ENCODE measurements around the gene CREB3. TPM values are rescaled to one million over a fixed set of nuclear protein-coding genes. Genes with fewer than 3 reads are reported as not detected.
A peak's percentile ranks its signal among the peaks of the same experiment; 100 is the strongest.

Gene CREB3
- polyA plus RNA-seq, 3 donors, result 17.4 to 38.7 (median 32.2) TPM

DNA sequence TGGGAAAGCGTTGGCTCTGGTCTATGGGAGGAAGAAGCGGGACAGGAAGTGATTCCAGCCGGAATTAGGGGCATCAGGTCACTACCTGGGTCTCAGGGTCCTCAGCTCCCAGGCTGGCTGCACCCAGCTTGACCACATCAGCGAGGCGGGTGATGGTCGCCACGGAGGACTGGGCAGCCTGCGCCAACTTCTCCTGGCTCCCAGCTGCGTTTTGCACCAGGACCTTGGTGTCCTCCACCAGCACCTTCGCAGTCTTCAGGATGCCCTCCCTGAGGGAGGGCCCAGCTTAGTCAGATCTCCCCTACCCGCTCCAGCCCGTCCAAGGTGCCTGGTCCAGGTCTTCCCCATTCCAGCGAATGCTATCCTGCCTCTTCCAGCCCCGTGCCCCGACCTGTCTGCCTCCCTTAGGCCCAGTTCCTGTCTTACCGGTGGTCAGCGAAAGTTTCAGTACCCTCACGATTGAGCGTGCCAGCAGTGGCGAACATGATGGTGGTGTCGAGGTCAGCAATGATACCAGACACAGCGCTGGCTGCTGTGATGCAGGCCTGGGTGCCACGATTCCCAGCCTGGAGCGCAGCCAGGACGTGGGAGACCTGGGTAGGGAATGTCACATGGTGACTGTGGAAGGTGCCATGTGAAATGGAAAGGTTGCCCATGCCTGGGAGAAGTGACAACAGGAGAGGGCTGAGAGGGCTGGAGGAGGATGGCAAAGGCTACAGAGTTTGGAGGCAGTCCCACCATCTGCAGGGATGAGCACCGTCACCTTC lies 28.4 kb upstream of the CREB3 start:
- Histone ChIP-seq H3K9ac (ENCODE audit: insufficient read depth, low read length, poor library complexity, severe bottlenecking) (no peak overlapping the region), H3K79me2 (ENCODE audit: insufficient read depth, low read length) (no peaks in the 10 kb centered on the region), H3K4me2 (replicated peaks; ENCODE audit: extremely low read depth, low read length, poor library complexity, severe bottlenecking) (no peak overlapping the region), H3K4me3 (replicated peaks in 1 of 3; ENCODE audit: low read depth in 2 of 3, low read length in 3 of 3) (no peak overlapping the region), H3K27me3 (ENCODE audit: control insufficient read depth in 2 of 2, insufficient read depth in 2 of 2, low read length in 2 of 2) (no peaks in the 10 kb centered on the region), H2AFZ (ENCODE audit: insufficient read depth, low read depth, low read length, poor library complexity, severe bottlenecking) (no peak overlapping the region), H3K9me3 (replicated peaks in 1 of 2; ENCODE audit: control insufficient read depth in 1 of 2, insufficient read depth in 1 of 2, low read length in 2 of 2) (no peaks in the 10 kb centered on the region), H3K36me3 (replicated peaks in 1 of 2; ENCODE audit: control insufficient read depth in 1 of 2, insufficient read depth in 2 of 2, low read length in 2 of 2) (peaks cover 98 to 100% of the 10 kb centered on the region in 2 donors), H3K4me1 (ENCODE audit: control insufficient read depth in 1 of 2, insufficient read depth in 2 of 2, low read length in 2 of 2) (no peaks in the 10 kb centered on the region), H3K27ac (ENCODE audit: low read depth in 1 of 2, low read length in 2 of 2) (peak overlapping the region in 1 of 2 donors; percentile 6), H4K20me1 (ENCODE audit: insufficient read depth, low read length) (peaks cover 100% of the 10 kb centered on the region)
- Mint-ChIP-seq H3K4me1 (no peaks in the 10 kb centered on the region), H3K9me3 (peaks cover 0 to 2% (median 0%) of the 10 kb centered on the region in 7 donors), H3K27me3 (ENCODE audit: low read depth in 3 of 3) (no peaks in the 10 kb centered on the region), H3K36me3 (peaks cover 0 to 65% of the 10 kb centered on the region in 2 donors), H3K4me3 (no peak overlapping the region), H3K27ac (peak overlapping the region in 1 of 7 donors; percentile 39)
- intact Hi-C loops (cut with micrococcal nuclease), result no loop called here
- TF ChIP-seq CTCF (IDR thresholded peaks at IDR 0.05), result no peak
- WGBS (ENCODE audit: insufficient coverage), result 98% methylated on average over 25 of the region's 26 CpGs
- no peak for DNase-seq

- no peak overlapping the region for H3K4me2 ChIP-seq (replicated peaks; ENCODE audit: extremely low read depth, low read length, poor library complexity, severe bottlenecking)
- no peaks in the 10 kb centered on the region for H3K9me3 ChIP-seq (replicated peaks in 1 of 2; ENCODE audit: control insufficient read depth in 1 of 2, insufficient read depth in 1 of 2, low read length in 2 of 2)
- 95% methylated on average over 8 of the region's 8 CpGs for WGBS (ENCODE audit: insufficient coverage)
- Mint-ChIP-seq H3K36me3 (peaks cover 0 to 71% of the 10 kb centered on the region in 2 donors), H3K27me3 (ENCODE audit: low read depth in 3 of 3) (no peaks in the 10 kb centered on the region), H3K9me3 (peaks cover 0 to 2% (median 0%) of the 10 kb centered on the region in 7 donors), H3K27ac (peak overlapping the region in 2 of 7 donors; percentile 14 to 50), H3K4me3 (no peak overlapping the region), H3K4me1 (no peaks in the 10 kb centered on the region)
- H3K36me3 ChIP-seq (replicated peaks in 1 of 2; ENCODE audit: control insufficient read depth in 1 of 2, insufficient read depth in 2 of 2, low read length in 2 of 2), result peaks cover 94 to 99% of the 10 kb centered on the region in 2 donors
- H3K4me1 ChIP-seq (ENCODE audit: control insufficient read depth in 1 of 2, insufficient read depth in 2 of 2, low read length in 2 of 2), result no peaks in the 10 kb centered on the region
- DNase-seq, result no peak
- H3K27ac ChIP-seq (ENCODE audit: low read depth in 1 of 2, low read length in 2 of 2), result peak overlapping the region in 1 of 2 donors; percentile 5
- intact Hi-C loops (cut with micrococcal nuclease), result no loop called here
- H4K20me1 ChIP-seq (ENCODE audit: insufficient read depth, low read length), result peaks cover 97% of the 10 kb centered on the region
- H3K79me2 ChIP-seq (ENCODE audit: insufficient read depth, low read length), result no peaks in the 10 kb centered on the region
- H2AFZ ChIP-seq (ENCODE audit: insufficient read depth, low read depth, low read length, poor library complexity, severe bottlenecking), result no peak overlapping the region
- H3K27me3 ChIP-seq (ENCODE audit: control insufficient read depth in 2 of 2, insufficient read depth in 2 of 2, low read length in 2 of 2), result no peaks in the 10 kb centered on the region
- no peak for TF ChIP-seq CTCF (IDR thresholded peaks at IDR 0.05)
- no peak overlapping the region for H3K9ac ChIP-seq (ENCODE audit: insufficient read depth, low read length, poor library complexity, severe bottlenecking)
- no peak overlapping the region for H3K4me3 ChIP-seq (replicated peaks in 1 of 3; ENCODE audit: low read depth in 2 of 3, low read length in 3 of 3)
Observed at GRCh38 chr9:35705372-35705771, 27.1 kb upstream of the CREB3 start.
